Aorta (tissue), 5 donors: ENCODE data around the gene PLXNA4. TPM values are rescaled to one million over a fixed set of nuclear protein-coding genes. Genes with fewer than 3 reads are reported as not detected.

Experiments
- ATAC-seq: fragments of 200-7000 bp; cut with Tn5 transposase; one replicate; pipeline ENCODE4 v1.9.1; 2022; ENCODE audit warnings: moderate library complexity; ENCODE audit not compliant: low FRiP score
- DNase-seq, 2 donors: peaks; one replicate each; pipeline ENCODE4 v3.0.0-alpha.2; 2020
- H3K27ac ChIP-seq, 2 donors: one replicate each; pipeline ENCODE4 v1.5.1; 2013; ENCODE audit warnings: low read length in 2 of 2, mild to moderate bottlenecking in 2 of 2, moderate library complexity in 2 of 2, control low read depth in 1 of 2, inconsistent platforms in 1 of 2, low read depth in 1 of 2
- H3K27me3 ChIP-seq, 2 donors: one replicate each; pipeline ENCODE4 v1.6.1; 2013; ENCODE audit warnings: control low read depth in 1 of 2, low read length in 1 of 2, mild to moderate bottlenecking in 1 of 2, moderate library complexity in 1 of 2; ENCODE audit not compliant: insufficient read depth in 2 of 2, control insufficient read depth in 1 of 2
- H3K36me3 ChIP-seq, 2 donors: one replicate each; pipeline ENCODE4 v1.6.1; 2013; ENCODE audit warnings: control low read depth in 1 of 2, low read length in 1 of 2, mild to moderate bottlenecking in 1 of 2; ENCODE audit not compliant: insufficient read depth in 2 of 2, control insufficient read depth in 1 of 2
- H3K4me1 ChIP-seq, 2 donors: one replicate each; pipeline ENCODE4 v1.6.1; 2013; ENCODE audit warnings: low read length in 2 of 2, control low read depth in 1 of 2, mild to moderate bottlenecking in 1 of 2, moderate library complexity in 1 of 2; ENCODE audit not compliant: insufficient read depth in 2 of 2, control insufficient read depth in 1 of 2
- H3K4me3 ChIP-seq, 2 donors: one replicate each; pipeline ENCODE4 v1.5.1; 2013; ENCODE audit warnings: low read length in 2 of 2, control low read depth in 1 of 2, mild to moderate bottlenecking in 1 of 2
- H3K9me3 ChIP-seq: one replicate; pipeline ENCODE4 v1.6.1; 2013; ENCODE audit warnings: mild to moderate bottlenecking, low read length; ENCODE audit not compliant: control insufficient read depth
- WGBS, 2 donors: extraction: QIAGEN DNeasy Blood & Tissue Kit; methylation state at CpG; one replicate each; pipeline ENCODE4 v1.1.7; 2013; 5-methylcytosine and 5-hydroxymethylcytosine counted together
- intact Hi-C, 2 donors: fragments of 100-400 bp; cut with DNase I; formaldehyde crosslinking; loops; one replicate each; pipeline versions ENCODE4 v1.14.2 to v1.15.0; 2022
- polyA plus RNA-seq, 2 donors: library from polyadenylated mRNA; stranded (reverse); fragments of 200-250 nt; gene quantifications; one replicate each; pipeline ENCODE4 v1.2.3, GENCODE V29; 2013
- total RNA-seq, 2 donors: library from RNA; stranded (reverse); fragmentation: NEBNext Ultra II Directional; extraction: Animal tissue kit (Norgen Biotek cat#: 25700); gene quantifications; one replicate each; pipeline ENCODE4 v1.2.1, GENCODE V29; 2021
- donor health status: healthy with polysubstance abuse.
- donor health status: Bipolar disorder and iron deficiency.
- donor health status: DM: no; HTN: no; CAD: no.
- donor health status: DM: no; HTN: no; CAD: no.
- donor health status: DM: yes; HTN: yes; CAD: no.

The PLXNA4 gene
- total and polyA plus RNA-seq, 4 donors: 0.59 to 30.1 (median 12.0) TPM

- WGBS, 2 donors: 20 to 24% methylated on average over 2 of the region's 2 CpGs
- peaks cover 0 to 2% of the 10 kb centered on the region in 2 donors for H3K4me1 ChIP-seq
- intact Hi-C loops: loop anchor here in 1 of 2 donors (10.0 kb wide), 1 partner anchor 475 kb away; no protein-coding TSS in a partner anchor
- H3K36me3 ChIP-seq: no peaks in the 10 kb centered on the region
- no peak overlapping the region for H3K27ac ChIP-seq
- DNase-seq (no peak), ATAC-seq (no peak)
- H3K4me3 ChIP-seq: no peak overlapping the region
- H3K9me3 ChIP-seq: no peaks in the 10 kb centered on the region
- no peaks in the 10 kb centered on the region for H3K27me3 ChIP-seq
Measured at GRCh38 chr7:132419542-132419941, 156.7 kb downstream of the PLXNA4 start.

- Histone ChIP-seq H3K27me3 (no peaks in the 10 kb centered on the region), H3K4me3 (no peak overlapping the region), H3K27ac (peak overlapping the region in 1 of 2 donors; percentile 45), H3K36me3 (no peaks in the 10 kb centered on the region), H3K9me3 (no peaks in the 10 kb centered on the region), H3K4me1 (peaks cover 0 to 2% of the 10 kb centered on the region in 2 donors)
- intact Hi-C loops: loop anchor here in 1 of 2 donors (10.0 kb wide), 1 partner anchor 474 kb away; no protein-coding TSS in a partner anchor
- no peak for DNase-seq
- WGBS, 2 donors: 72 to 77% methylated on average over 6 of the region's 6 CpGs
- no peak for ATAC-seq
Measured at GRCh38 chr7:132418840-132419239, 157.4 kb downstream of the PLXNA4 start.

- peaks cover 0 to 2% of the 10 kb centered on the region in 2 donors for H3K4me1 ChIP-seq
- H3K4me3 ChIP-seq: no peak overlapping the region
- no peaks in the 10 kb centered on the region for H3K27me3 ChIP-seq
- H3K9me3 ChIP-seq: no peaks in the 10 kb centered on the region
- 19 to 24% methylated on average over 9 of the region's 9 CpGs for WGBS, 2 donors
- ATAC-seq (no peak), DNase-seq (no peak)
- intact Hi-C loops: loop anchor here in 1 of 2 donors (10.0 kb wide), 1 partner anchor 473 kb away; no protein-coding TSS in a partner anchor
- H3K36me3 ChIP-seq: no peaks in the 10 kb centered on the region
- peak overlapping the region; percentile 44 to 47 for H3K27ac ChIP-seq
Measured at GRCh38 chr7:132417103-132417906, 159.0 kb downstream of the PLXNA4 start.

- DNase-seq: no peak
- H3K9me3 ChIP-seq: no peaks in the 10 kb centered on the region
- H3K27me3 ChIP-seq: no peaks in the 10 kb centered on the region
- H3K36me3 ChIP-seq: no peaks in the 10 kb centered on the region
- peaks cover 0 to 2% of the 10 kb centered on the region in 2 donors for H3K4me1 ChIP-seq
- no peak overlapping the region for H3K4me3 ChIP-seq
- ATAC-seq: no peak
- no peak overlapping the region for H3K27ac ChIP-seq
- intact Hi-C loops: loop anchor here in 1 of 2 donors (10.0 kb wide), 1 partner anchor 472 kb away; no protein-coding TSS in a partner anchor
- 63 to 72% methylated on average over 2 of the region's 2 CpGs for WGBS, 2 donors
Measured at GRCh38 chr7:132416395-132416794, 159.9 kb downstream of the PLXNA4 start.

- H3K27ac ChIP-seq: no peak overlapping the region
- peaks cover 0 to 2% of the 10 kb centered on the region in 2 donors for H3K4me1 ChIP-seq
- WGBS, 2 donors: 13 to 24% methylated on average over 4 of the region's 4 CpGs
- H3K9me3 ChIP-seq: no peaks in the 10 kb centered on the region
- DNase-seq (no peak), ATAC-seq (no peak)
- intact Hi-C loops: loop anchor here in 1 of 2 donors (10.0 kb wide), 1 partner anchor 470 kb away; no protein-coding TSS in a partner anchor
- no peak overlapping the region for H3K4me3 ChIP-seq
- no peaks in the 10 kb centered on the region for H3K36me3 ChIP-seq
- H3K27me3 ChIP-seq: no peaks in the 10 kb centered on the region
Measured at GRCh38 chr7:132415259-132415658, 161.0 kb downstream of the PLXNA4 start.

GRCh38 chr7:132414857-132415256 is 161.4 kb downstream of the PLXNA4 start:
- intact Hi-C loops: loop anchor here in 1 of 2 donors (10.0 kb wide), 1 partner anchor 470 kb away; no protein-coding TSS in a partner anchor
- no peak for ATAC-seq
- Histone ChIP-seq H3K27ac (peak overlapping the region in 1 of 2 donors; percentile 37), H3K4me3 (no peak overlapping the region), H3K9me3 (no peaks in the 10 kb centered on the region), H3K4me1 (peaks cover 0 to 2% of the 10 kb centered on the region in 2 donors), H3K27me3 (no peaks in the 10 kb centered on the region), H3K36me3 (no peaks in the 10 kb centered on the region)
- WGBS, 2 donors: 17 to 25% methylated on average over 6 of the region's 6 CpGs
- DNase-seq: no peak

GRCh38 chr7:132412435-132412834 is 163.8 kb downstream of the PLXNA4 start:
- intact Hi-C loops: loop anchor here in 1 of 2 donors (10.0 kb wide), 1 partner anchor 468 kb away; no protein-coding TSS in a partner anchor
- DNase-seq: no peak
- no peak overlapping the region for H3K27ac ChIP-seq
- 14 to 31% methylated on average over 5 of the region's 5 CpGs for WGBS, 2 donors
- H3K4me3 ChIP-seq: no peak overlapping the region
- H3K4me1 ChIP-seq: peaks cover 0 to 2% of the 10 kb centered on the region in 2 donors
- no peaks in the 10 kb centered on the region for H3K27me3 ChIP-seq
- H3K9me3 ChIP-seq: no peaks in the 10 kb centered on the region
- ATAC-seq: no peak
- H3K36me3 ChIP-seq: no peaks in the 10 kb centered on the region

GRCh38 chr7:132410861-132411541 is 165.3 kb downstream of the PLXNA4 start:
- no peaks in the 10 kb centered on the region for H3K9me3 ChIP-seq
- no peak overlapping the region for H3K27ac ChIP-seq
- 43 to 60% methylated on average over 11 of the region's 11 CpGs for WGBS, 2 donors
- H3K4me1 ChIP-seq: peaks cover 0 to 2% of the 10 kb centered on the region in 2 donors
- H3K4me3 ChIP-seq: no peak overlapping the region
- ATAC-seq (no peak), DNase-seq (no peak)
- H3K27me3 ChIP-seq: no peaks in the 10 kb centered on the region
- intact Hi-C loops: loop anchor here in 1 of 2 donors (10.0 kb wide), 1 partner anchor 466 kb away; no protein-coding TSS in a partner anchor
- no peaks in the 10 kb centered on the region for H3K36me3 ChIP-seq
